ENCODE data around the gene KCNMB1.
"Not testable (repeated sequence)": the region's sequence is repeated elsewhere in the genome, so short reads cannot be mapped to it uniquely, and the experiment has no call there.

Gene KCNMB1

GRCh38 chr5:170413897-170414296, 24.7 kb upstream of the KCNMB1 start:
- no peak for DNase-seq

- DNase-seq = no peak
Measured at GRCh38 chr5:170411100-170411499, 21.9 kb upstream of the KCNMB1 start.

- DNase-seq = no peak
Measured at GRCh38 chr5:170410401-170410800, 21.2 kb upstream of the KCNMB1 start.

GRCh38 chr5:170408877-170409660, 19.9 kb upstream of the KCNMB1 start:
- DNase-seq = no peak

- no peak for DNase-seq
Measured at GRCh38 chr5:170408226-170408625, 19.1 kb upstream of the KCNMB1 start.

- DNase-seq = no peak
Measured at GRCh38 chr5:170407062-170407461, 17.9 kb upstream of the KCNMB1 start.

GRCh38 chr5:170405817-170406216, 16.6 kb upstream of the KCNMB1 start:
- DNase-seq = no peak

- no peak for DNase-seq
Measured at GRCh38 chr5:170404398-170404797, 15.2 kb upstream of the KCNMB1 start.

- DNase-seq = no peak
Measured at GRCh38 chr5:170403675-170404074, 14.5 kb upstream of the KCNMB1 start.

- no peak for DNase-seq
Measured at GRCh38 chr5:170402508-170402907, 13.3 kb upstream of the KCNMB1 start.

- DNase-seq = no peak
Measured at GRCh38 chr5:170397059-170397458, 7.9 kb upstream of the KCNMB1 start.

GRCh38 chr5:170393958-170394357, 4.8 kb upstream of the KCNMB1 start:
- DNase-seq = no peak

- DNase-seq = no peak
Measured at GRCh38 chr5:170393235-170393634, 4.1 kb upstream of the KCNMB1 start.

- no peak for DNase-seq
Measured at GRCh38 chr5:170390472-170390871, 1.3 kb upstream of the KCNMB1 start.

GRCh38 chr5:170389550-170389892, 354 bp upstream of the KCNMB1 start:
- DNase-seq = no peak

- DNase-seq = no peak
Measured at GRCh38 chr5:170387775-170388639, 1.2 kb downstream of the KCNMB1 start.

GRCh38 chr5:170386743-170387395, 2.3 kb downstream of the KCNMB1 start:
- DNase-seq = no peak

GRCh38 chr5:170383227-170383626, 5.9 kb downstream of the KCNMB1 start:
- no peak for DNase-seq

GRCh38 chr5:170382790-170383189, 6.4 kb downstream of the KCNMB1 start:
- no peak for DNase-seq

- DNase-seq = no peak
Measured at GRCh38 chr5:170380361-170380951, 8.7 kb downstream of the KCNMB1 start.

GRCh38 chr5:170378740-170379139, 10.4 kb downstream of the KCNMB1 start:
- no peak for DNase-seq

- no peak for DNase-seq
Measured at GRCh38 chr5:170377027-170377426, 12.1 kb downstream of the KCNMB1 start.

GRCh38 chr5:170376526-170376925, 12.6 kb downstream of the KCNMB1 start:
- not testable (repeated sequence) for DNase-seq

All from NCI-H1105 (cell line).